MCF 10A (cell line): Measurements from ENCODE around the gene DCTN5. TPM values are rescaled to one million over a fixed set of nuclear protein-coding genes. Genes with fewer than 3 reads are reported as not detected.
A peak's percentile ranks its signal among the peaks of the same experiment; 100 is the strongest.

Experiments
- BruUV-seq: library from RNA; stranded (reverse); fragments of 400-500 nt; replicated peaks from 2 replicates; lab custom pipeline; 2021; lab: Mats Ljungman, UMichigan
- CTCF ChIA-PET: fragments of 300-600 bp; sonication (Branson Sonifier 250); formaldehyde crosslinking; extraction: SDS; loops from one replicate; lab custom pipeline; 2021; ENCODE audit warnings: antibody characterized with exemption, inconsistent platforms; lab: Yijun Ruan, JAX
- POLR2A ChIA-PET: fragments of 300-600, 350-650 bp; sonication (Branson Sonifier 250); formaldehyde crosslinking; extraction: SDS; loops from one replicate; lab custom pipeline; 2020; ENCODE audit warnings: antibody characterized with exemption, inconsistent platforms; lab: Yijun Ruan, JAX
- DNase-seq: peaks from one replicate; pipeline ENCODE4 v3.0.0-alpha.2; 2018; ENCODE audit not compliant: unreplicated experiment
- H3K27ac Mint-ChIP-seq: one replicate; pipeline ENCODE4 v1.8.0; 2022; ENCODE audit warnings: mild to moderate bottlenecking, low read depth, mixed read lengths; ENCODE audit not compliant: unreplicated experiment
- H3K27me3 Mint-ChIP-seq: one replicate; pipeline ENCODE4 v1.8.0; 2022; ENCODE audit warnings: mixed read lengths; ENCODE audit not compliant: insufficient read depth, unreplicated experiment
- H3K36me3 Mint-ChIP-seq: one replicate; pipeline ENCODE4 v1.8.0; 2022; ENCODE audit warnings: mild to moderate bottlenecking, moderate library complexity, mixed read lengths; ENCODE audit not compliant: insufficient read depth, unreplicated experiment
- H3K4me1 Mint-ChIP-seq: one replicate; pipeline ENCODE4 v1.8.0; 2022; ENCODE audit warnings: mixed read lengths; ENCODE audit not compliant: insufficient read depth, unreplicated experiment
- H3K4me3 Mint-ChIP-seq: one replicate; pipeline ENCODE4 v1.8.0; 2022; ENCODE audit warnings: mild to moderate bottlenecking, moderate library complexity, mixed read lengths; ENCODE audit not compliant: unreplicated experiment
- H3K9me3 Mint-ChIP-seq: one replicate; pipeline ENCODE4 v1.8.0; 2022; ENCODE audit warnings: mixed read lengths; ENCODE audit not compliant: unreplicated experiment
- intact Hi-C: fragments of 100-400 bp; cut with micrococcal nuclease; formaldehyde crosslinking; loops from 2 replicates; pipeline ENCODE4 v1.14.1; 2022
- total RNA-seq: library from RNA; stranded (reverse); gene quantifications from 2 replicates; pipeline ENCODE4 v1.2.3, GENCODE V29; 2022
- TF ChIP-seq, protein P1 (sequence below): fragments of 200-600 bp; IDR thresholded peaks from one replicate; pipeline ENCODE4 v1.8.0; 2022; ENCODE audit warnings: antibody characterized with exemption, mild to moderate bottlenecking; ENCODE audit not compliant: unreplicated experiment

DCTN5 gene
- total RNA-seq, 1 experiment from 2014 or later: 66.6 TPM

DNA sequence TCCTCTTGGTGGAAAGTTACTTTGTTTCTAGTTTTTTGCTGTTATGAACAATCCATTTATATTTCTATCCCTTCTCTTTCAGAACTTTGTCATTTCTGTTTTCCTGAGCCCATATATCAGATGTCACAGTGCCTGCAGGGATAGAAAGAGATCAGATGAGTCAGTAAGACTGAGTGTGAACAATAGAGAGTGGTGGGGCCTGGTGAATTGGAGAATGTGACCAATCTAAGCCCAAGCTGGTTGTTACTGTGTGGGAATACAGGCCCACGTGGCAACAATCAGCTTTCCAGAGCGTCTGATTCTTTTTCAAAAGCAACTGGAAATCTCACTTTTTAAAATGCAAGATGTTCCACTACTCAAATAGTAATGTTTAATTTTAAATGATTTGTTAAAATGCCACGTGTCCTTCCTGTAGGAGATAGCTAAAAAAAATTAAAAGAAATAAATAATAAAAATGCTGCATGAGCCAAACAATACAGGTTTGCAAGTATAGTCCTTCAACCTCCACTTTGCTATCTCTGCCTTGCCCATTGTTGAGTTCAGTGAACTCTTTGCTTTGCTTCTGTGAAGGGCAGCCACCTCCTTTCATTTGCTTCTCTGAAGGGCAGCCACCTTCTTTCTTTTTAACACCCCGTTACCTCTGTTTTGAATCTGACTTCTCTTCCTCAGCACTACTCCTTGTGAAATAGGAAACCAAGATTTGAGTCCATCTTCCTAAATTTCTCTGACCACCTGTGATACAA lies 9.6 kb downstream of the DCTN5 start:
- no peaks in the 10 kb centered on the region for H3K27me3 Mint-ChIP-seq
- intact Hi-C loops: no loop called here
- peak overlapping the region; percentile 40 for H3K27ac Mint-ChIP-seq
- peaks cover 84% of the 10 kb centered on the region for H3K36me3 Mint-ChIP-seq
- no peak overlapping the region for H3K4me3 Mint-ChIP-seq
- H3K9me3 Mint-ChIP-seq: no peaks in the 10 kb centered on the region
- POLR2A ChIA-PET: interaction anchor here (2.9 kb wide), 1 partner anchor 10 kb away, joined by 13 read pairs; the partner anchor contains the start of genes DCTN5 and PALB2
- no peaks in the 10 kb centered on the region for H3K4me1 Mint-ChIP-seq
- DNase-seq: no peak
- no TSS peak for BruUV-seq
- CTCF ChIA-PET: interaction anchor here (1.4 kb wide), 1 partner anchor 8 kb away, joined by 4 read pairs; no protein-coding TSS in a partner anchor
- TF ChIP-seq, protein P1, sequence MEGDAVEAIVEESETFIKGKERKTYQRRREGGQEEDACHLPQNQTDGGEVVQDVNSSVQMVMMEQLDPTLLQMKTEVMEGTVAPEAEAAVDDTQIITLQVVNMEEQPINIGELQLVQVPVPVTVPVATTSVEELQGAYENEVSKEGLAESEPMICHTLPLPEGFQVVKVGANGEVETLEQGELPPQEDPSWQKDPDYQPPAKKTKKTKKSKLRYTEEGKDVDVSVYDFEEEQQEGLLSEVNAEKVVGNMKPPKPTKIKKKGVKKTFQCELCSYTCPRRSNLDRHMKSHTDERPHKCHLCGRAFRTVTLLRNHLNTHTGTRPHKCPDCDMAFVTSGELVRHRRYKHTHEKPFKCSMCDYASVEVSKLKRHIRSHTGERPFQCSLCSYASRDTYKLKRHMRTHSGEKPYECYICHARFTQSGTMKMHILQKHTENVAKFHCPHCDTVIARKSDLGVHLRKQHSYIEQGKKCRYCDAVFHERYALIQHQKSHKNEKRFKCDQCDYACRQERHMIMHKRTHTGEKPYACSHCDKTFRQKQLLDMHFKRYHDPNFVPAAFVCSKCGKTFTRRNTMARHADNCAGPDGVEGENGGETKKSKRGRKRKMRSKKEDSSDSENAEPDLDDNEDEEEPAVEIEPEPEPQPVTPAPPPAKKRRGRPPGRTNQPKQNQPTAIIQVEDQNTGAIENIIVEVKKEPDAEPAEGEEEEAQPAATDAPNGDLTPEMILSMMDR: no peak

GRCh38 chr16:23651943-23652468 lies 10.7 kb downstream of the DCTN5 start:
- no peaks in the 10 kb centered on the region for H3K4me1 Mint-ChIP-seq
- H3K27me3 Mint-ChIP-seq: no peaks in the 10 kb centered on the region
- no peaks in the 10 kb centered on the region for H3K9me3 Mint-ChIP-seq
- TF ChIP-seq, protein P1: no peak
- peaks cover 77% of the 10 kb centered on the region for H3K36me3 Mint-ChIP-seq
- POLR2A ChIA-PET: interaction anchor here (2.9 kb wide), 1 partner anchor 11 kb away, joined by 13 read pairs; the partner anchor contains the start of genes DCTN5 and PALB2
- DNase-seq: no peak
- no TSS peak for BruUV-seq
- CTCF ChIA-PET: interaction anchor here (1.4 kb wide), 1 partner anchor 7 kb away, joined by 4 read pairs; no protein-coding TSS in a partner anchor
- intact Hi-C loops: no loop called here
- H3K4me3 Mint-ChIP-seq: no peak overlapping the region
- peak overlapping the region; percentile 40 for H3K27ac Mint-ChIP-seq

GRCh38 chr16:23663918-23664317 lies 22.7 kb downstream of the DCTN5 start:
- no TSS peak for BruUV-seq
- Mint-ChIP-seq H3K27ac (no peak overlapping the region), H3K4me1 (no peaks in the 10 kb centered on the region), H3K36me3 (peaks cover 93% of the 10 kb centered on the region), H3K9me3 (no peaks in the 10 kb centered on the region), H3K27me3 (no peaks in the 10 kb centered on the region), H3K4me3 (no peak overlapping the region)
- ChIA-PET CTCF (interaction anchor here (0.7 to 2.8 kb wide), 3 partner anchors 10 to 64 kb away, joined by 3 to 15 read pairs (median 4); partner anchors contain the start of gene PLK1), POLR2A (interaction anchor here (0.7 to 1.4 kb wide), 3 partner anchors 14 to 651 kb away, joined by 3 to 4 read pairs (median 4); no protein-coding TSS in a partner anchor)
- TF ChIP-seq, protein P1: no peak
- no peak for DNase-seq
- intact Hi-C loops: no loop called here
